Mucosa of stomach (tissue), 1 donor: ENCODE data around the gene GRB7.
"Not testable (repeated sequence)": the region's sequence is repeated elsewhere in the genome, so short reads cannot be mapped to it uniquely, and the experiment has no call there.

Experiments used
- H3K27me3 ChIP-seq: one replicate; pipeline ENCODE4 v1.7.0; 2013; ENCODE audit warnings: mild to moderate bottlenecking, low read length; ENCODE audit not compliant: control insufficient read depth, insufficient read depth
- H3K36me3 ChIP-seq: one replicate; pipeline ENCODE4 v1.7.0; 2013; ENCODE audit warnings: low read length; ENCODE audit not compliant: control insufficient read depth, insufficient read depth
- H3K4me1 ChIP-seq: one replicate; pipeline ENCODE4 v1.7.0; 2013; ENCODE audit warnings: mild to moderate bottlenecking, low read length; ENCODE audit not compliant: control insufficient read depth, insufficient read depth
- H3K4me3 ChIP-seq: one replicate; pipeline ENCODE4 v1.7.0; 2013; ENCODE audit warnings: low read length
- H3K9ac ChIP-seq: one replicate; pipeline ENCODE4 v1.7.0; 2013; ENCODE audit warnings: mild to moderate bottlenecking, low read length, moderate library complexity
- H3K9me3 ChIP-seq: one replicate; pipeline ENCODE4 v1.7.0; 2013; ENCODE audit warnings: mild to moderate bottlenecking, low read length, moderate library complexity; ENCODE audit not compliant: control insufficient read depth
- donor health status: Pancreatic carcinoma.

GRB7 gene

DNA sequence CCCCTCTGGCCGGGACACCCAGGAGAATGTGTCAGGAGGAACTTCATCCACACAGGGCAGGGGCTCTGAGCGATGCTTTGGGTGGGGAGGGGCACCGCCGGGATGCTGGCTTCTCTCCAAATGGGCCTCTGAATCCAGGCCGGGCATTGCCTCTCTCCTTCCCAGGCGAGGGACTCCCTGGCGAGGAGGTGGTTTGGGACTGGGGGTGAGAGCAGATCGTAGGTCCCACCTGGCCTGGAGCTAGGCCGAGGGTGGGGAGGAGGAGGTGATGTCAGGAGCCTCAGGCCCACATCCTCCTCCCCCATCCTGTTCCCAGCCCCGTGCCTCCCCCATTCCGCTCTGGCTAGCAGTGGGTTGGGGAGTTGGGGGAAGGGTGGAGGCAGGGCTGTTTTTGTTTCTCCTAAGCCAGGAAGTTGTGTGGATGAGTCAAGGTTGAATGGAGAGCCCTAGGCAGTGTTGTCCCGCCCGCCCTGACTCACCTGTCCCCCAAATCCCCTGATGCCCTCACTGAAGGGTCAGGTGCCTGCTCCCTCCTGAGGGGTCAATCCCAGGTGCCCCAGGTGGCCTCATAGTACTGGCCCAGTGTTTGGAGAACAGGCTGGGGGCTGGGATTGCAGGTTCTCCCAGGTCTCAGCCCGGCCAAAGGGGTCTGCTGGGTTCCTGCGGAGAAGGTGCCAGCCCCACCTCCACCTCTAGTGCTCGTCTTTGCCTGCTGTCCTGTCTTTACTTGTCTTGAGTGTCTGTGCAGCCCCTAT is 2.8 kb downstream of the GRB7 start:
- H3K36me3 ChIP-seq = no peaks in the 10 kb centered on the region
- H3K4me1 ChIP-seq = peaks cover 32% of the 10 kb centered on the region
- peak overlapping the region; percentile 98 for H3K9ac ChIP-seq
- peak overlapping the region; percentile 62 for H3K4me3 ChIP-seq
- H3K9me3 ChIP-seq = no peaks in the 10 kb centered on the region
- peaks cover 15% of the 10 kb centered on the region for H3K27me3 ChIP-seq

DNA sequence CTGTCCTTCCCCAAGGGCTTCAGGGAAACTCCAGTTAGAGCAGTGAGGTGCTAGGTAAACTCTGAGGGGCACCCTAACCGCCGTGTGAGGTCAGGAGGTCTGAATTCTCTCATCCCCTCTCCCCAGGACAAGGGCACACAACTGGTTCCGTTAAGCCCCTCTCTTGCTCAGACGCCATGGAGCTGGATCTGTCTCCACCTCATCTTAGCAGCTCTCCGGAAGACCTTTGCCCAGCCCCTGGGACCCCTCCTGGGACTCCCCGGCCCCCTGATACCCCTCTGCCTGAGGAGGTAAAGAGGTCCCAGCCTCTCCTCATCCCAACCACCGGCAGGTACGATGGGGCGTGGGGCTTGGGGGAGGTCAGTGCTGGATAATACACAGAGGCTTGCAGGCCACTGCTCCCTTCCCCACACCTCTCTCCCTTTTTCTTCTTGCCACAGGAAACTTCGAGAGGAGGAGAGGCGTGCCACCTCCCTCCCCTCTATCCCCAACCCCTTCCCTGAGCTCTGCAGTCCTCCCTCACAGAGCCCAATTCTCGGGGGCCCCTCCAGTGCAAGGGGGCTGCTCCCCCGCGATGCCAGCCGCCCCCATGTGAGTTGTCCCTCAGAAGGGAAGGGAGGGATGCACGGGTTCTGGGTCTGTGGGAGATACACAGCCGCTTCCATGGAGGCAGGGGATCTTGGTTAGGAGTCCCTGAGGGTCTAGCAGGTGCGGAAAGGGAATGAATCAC is 4.6 kb downstream of the GRB7 start:
- no peaks in the 10 kb centered on the region for H3K36me3 ChIP-seq

DNA sequence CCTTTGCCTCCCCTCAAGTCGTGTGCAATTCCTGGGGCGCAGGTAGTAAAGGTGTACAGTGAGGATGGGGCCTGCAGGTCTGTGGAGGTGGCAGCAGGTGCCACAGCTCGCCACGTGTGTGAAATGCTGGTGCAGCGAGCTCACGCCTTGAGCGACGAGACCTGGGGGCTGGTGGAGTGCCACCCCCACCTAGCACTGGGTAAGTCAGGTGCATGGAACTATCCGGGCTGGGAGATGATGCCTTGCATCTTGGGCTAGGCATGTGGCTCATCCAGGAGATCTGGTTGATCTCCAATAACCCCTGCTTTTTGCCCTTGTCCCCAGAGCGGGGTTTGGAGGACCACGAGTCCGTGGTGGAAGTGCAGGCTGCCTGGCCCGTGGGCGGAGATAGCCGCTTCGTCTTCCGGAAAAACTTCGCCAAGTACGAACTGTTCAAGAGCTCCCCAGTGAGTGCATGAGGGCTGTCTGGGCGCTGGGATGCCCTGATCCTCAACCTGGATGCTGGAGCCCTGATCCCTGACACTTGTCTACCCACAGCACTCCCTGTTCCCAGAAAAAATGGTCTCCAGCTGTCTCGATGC is 5.2 kb downstream of the GRB7 start:
- Histone ChIP-seq H3K36me3 (no peaks in the 10 kb centered on the region), H3K27me3 (peaks cover 15% of the 10 kb centered on the region), H3K9me3 (no peaks in the 10 kb centered on the region), H3K4me1 (peaks cover 13% of the 10 kb centered on the region), H3K9ac (no peak overlapping the region), H3K4me3 (no peak overlapping the region)

More for the DNA sequence above, 4.6 kb downstream of the GRB7 start:
- Histone ChIP-seq H3K4me3 (no peak overlapping the region), H3K27me3 (peaks cover 15% of the 10 kb centered on the region), H3K9ac (no peak overlapping the region), H3K4me1 (peaks cover 16% of the 10 kb centered on the region), H3K9me3 (no peaks in the 10 kb centered on the region)

DNA sequence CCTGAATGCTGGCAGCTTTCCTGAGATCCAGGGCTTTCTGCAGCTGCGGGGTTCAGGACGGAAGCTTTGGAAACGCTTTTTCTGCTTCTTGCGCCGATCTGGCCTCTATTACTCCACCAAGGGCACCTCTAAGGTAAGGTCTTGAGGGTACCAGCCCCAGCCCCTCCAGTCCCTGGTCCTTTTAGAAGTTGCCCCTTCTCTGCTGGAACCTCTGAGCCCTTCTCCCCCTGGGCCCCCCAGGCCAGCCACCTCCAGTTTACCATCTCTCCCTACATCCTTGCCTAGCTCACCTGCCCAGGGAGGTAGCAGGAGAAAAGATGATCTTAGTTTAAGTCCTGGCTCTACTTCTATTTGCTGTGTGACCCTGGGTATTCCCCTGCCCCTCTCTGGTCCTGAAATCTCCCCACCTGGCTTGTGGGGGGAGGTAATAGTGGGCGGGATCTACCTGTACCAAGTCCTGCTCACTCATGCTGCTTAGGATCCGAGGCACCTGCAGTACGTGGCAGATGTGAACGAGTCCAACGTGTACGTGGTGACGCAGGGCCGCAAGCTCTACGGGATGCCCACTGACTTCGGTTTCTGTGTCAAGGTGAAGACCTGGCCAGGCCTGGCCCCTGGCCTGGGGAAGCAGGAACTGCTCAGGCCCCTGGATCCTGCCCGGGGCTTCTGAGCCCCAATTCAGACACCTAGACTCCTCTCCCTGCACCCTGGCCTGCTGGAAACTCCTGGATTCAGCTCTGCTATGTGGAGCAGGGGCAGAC is 6.5 kb downstream of the GRB7 start:
- Histone ChIP-seq H3K4me1 (peaks cover 11% of the 10 kb centered on the region), H3K9me3 (no peaks in the 10 kb centered on the region), H3K27me3 (peaks cover 13% of the 10 kb centered on the region), H3K36me3 (no peaks in the 10 kb centered on the region), H3K4me3 (no peak overlapping the region), H3K9ac (no peak overlapping the region)

DNA sequence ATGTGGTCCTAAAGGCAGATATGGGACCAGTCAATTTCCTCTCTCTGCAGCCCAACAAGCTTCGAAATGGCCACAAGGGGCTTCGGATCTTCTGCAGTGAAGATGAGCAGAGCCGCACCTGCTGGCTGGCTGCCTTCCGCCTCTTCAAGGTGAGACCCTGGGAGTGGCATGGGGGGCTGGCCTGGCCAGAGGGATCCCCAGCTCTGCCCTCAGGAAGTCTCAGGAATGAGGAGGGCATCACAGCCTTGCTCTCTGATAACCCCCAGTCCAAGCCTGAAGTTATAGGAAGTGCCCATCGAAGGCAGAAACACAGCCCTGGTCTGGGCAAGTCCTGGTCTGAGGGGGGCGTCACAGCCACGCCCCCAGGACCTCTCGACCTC is 7.1 kb downstream of the GRB7 start:
- Histone ChIP-seq H3K9ac (no peak overlapping the region), H3K27me3 (peaks cover 8% of the 10 kb centered on the region), H3K4me1 (peaks cover 14% of the 10 kb centered on the region), H3K36me3 (no peaks in the 10 kb centered on the region), H3K9me3 (no peaks in the 10 kb centered on the region), H3K4me3 (no peak overlapping the region)

DNA sequence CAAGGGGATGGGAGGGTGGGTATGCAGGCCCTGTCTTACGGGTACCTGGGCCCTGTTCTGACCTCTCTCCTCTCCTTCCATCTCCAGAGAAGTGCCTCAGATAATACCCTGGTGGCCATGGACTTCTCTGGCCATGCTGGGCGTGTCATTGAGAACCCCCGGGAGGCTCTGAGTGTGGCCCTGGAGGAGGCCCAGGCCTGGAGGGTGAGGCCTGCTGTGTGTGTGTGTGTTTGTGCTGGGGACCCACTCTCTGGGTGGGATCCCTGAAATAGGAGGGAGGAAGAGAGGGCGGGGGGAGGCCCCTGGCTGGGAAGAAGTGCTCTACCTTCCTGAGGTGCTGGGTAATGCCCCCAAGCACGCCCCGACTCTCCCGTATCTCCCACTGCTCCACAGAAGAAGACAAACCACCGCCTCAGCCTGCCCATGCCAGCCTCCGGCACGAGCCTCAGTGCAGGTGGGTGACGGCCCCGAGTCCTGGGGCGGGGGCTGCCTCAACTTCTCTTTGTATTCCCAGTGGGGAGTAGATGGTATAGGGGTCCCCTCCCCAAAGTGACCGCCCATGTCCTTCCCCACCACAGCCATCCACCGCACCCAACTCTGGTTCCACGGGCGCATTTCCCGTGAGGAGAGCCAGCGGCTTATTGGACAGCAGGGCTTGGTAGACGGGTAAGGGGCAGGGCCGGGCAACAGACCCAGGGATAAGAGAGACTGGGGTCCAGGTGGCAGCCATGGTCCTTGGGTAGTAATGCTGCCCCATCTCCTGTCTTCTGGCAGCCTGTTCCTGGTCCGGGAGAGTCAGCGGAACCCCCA is 7.8 kb downstream of the GRB7 start:
- Histone ChIP-seq H3K4me1 (peaks cover 16% of the 10 kb centered on the region), H3K27me3 (peaks cover under 1% of the 10 kb centered on the region), H3K9ac (no peak overlapping the region), H3K9me3 (no peaks in the 10 kb centered on the region), H3K36me3 (no peaks in the 10 kb centered on the region), H3K4me3 (no peak overlapping the region)

DNA sequence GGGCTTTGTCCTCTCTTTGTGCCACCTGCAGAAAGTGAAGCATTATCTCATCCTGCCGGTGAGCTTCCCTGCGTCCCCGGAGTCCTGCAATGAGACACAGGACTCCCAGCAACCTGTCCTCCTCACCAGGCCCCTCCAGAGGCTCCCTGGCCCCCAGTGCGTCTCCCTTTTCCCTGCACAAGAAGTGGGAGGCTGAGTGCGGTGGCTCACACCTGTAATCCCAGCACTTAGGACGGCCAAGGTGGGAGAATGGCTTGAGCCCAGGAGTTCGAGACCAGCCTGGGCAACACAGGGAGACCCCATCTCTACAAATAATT is 8.4 kb downstream of the GRB7 start:
- Histone ChIP-seq H3K27me3 (no peaks in the 10 kb centered on the region), H3K36me3 (no peaks in the 10 kb centered on the region), H3K4me1 (peaks cover 16% of the 10 kb centered on the region), H3K4me3 (no peak overlapping the region), H3K9me3 (no peaks in the 10 kb centered on the region), H3K9ac (no peak overlapping the region)

DNA sequence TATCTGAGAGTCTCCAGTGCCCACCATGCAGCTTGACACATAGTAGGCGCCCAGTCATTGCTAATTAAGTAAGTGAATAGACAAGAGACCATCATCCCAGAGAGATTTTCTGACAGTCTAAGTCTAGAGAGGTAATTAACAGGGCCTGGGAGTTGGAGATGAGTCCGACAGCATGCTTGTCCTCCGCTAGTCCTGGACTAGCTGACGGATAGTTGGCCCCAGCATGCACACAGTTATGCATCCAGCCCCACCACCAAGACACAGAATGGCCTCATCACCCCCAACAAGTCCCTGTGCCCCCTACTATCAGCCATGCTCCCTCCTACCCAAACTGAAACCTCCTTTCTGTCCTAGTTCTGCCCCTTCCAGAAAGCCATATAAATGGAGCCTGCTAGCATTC is 10.0 kb downstream of the GRB7 start:
- peaks cover 16% of the 10 kb centered on the region for H3K4me1 ChIP-seq
- H3K4me3 ChIP-seq = no peak overlapping the region
- H3K9ac ChIP-seq = no peak overlapping the region
- no peaks in the 10 kb centered on the region for H3K9me3 ChIP-seq
- H3K27me3 ChIP-seq = no peaks in the 10 kb centered on the region
- H3K36me3 ChIP-seq = no peaks in the 10 kb centered on the region

DNA sequence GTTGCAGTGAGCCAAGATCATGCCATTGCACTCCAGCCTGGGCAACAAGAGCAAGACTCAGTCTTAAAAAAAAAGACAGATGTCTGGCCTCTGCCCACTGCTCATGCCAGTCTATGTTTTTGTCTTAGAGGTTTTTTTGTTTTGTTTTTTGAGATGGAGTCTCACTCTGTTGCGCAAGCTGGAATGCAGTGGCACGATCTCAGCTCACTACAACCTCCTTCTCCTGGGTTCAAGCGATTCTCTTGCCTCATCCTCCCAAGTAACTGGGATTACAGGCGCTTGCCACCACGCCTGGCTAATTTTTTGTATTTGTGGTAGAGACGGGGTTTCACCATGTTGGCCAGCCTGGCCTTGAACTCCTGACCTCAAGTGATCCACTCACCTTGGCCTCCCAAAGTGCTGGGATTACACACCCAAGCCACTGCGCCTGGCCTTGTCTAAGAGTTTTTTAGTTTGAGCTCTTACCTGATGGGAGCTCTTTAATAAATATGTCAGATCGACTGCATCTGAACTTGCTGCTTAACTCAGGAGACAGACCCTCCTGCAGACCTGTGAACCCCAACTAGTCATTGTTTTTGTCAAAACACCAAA is 10.8 kb downstream of the GRB7 start:
- peaks cover 20% of the 10 kb centered on the region for H3K4me1 ChIP-seq
- not testable (repeated sequence) for H3K9me3 ChIP-seq, H3K4me3 ChIP-seq, H3K36me3 ChIP-seq, H3K27me3 ChIP-seq, H3K9ac ChIP-seq

DNA sequence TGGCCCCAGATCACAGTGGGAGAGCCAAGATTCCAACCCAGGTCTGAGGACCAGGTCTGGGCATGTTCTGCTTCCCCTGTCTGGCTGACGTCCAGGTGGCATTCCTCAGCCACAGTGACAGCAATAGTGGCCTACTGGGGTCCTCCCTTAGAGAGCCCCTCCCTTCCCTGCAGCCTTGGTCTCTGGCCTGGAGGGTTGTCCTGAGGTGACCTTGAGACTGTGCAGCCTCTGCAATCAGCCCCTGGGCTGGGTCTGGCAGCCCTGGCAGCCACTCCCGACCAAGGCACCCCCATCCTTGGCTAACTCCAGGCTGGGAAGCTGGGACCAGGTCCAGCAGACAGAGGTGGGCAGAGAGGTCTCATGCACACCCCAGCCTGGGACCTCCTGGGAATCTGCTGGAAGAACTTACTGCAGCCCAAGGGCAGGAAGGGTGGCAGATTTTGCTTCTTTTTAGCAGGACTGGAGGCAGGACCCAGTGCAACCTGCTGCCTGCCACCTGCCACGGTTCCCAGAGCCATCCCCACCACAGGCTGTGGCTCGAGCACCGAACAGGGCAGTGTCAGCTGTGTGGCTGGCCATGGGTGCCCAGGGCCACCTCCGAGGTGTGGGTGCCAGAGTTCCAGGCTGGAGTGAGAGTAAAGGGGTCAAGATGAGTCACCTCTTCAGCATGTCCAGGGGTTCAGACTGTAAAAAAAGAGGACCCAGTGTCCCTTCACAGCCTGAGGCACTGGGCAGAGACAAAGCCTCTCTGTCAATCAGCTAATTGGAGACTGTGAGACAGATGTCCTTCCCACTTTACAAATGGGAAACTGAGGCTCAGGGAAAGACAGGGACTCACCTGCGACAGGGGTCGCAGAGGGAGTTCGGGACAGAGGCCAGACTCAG is 12.6 kb downstream of the GRB7 start:
- Histone ChIP-seq H3K36me3 (no peaks in the 10 kb centered on the region), H3K9ac (no peak overlapping the region), H3K4me3 (no peak overlapping the region), H3K27me3 (no peaks in the 10 kb centered on the region), H3K4me1 (peaks cover 27% of the 10 kb centered on the region), H3K9me3 (no peaks in the 10 kb centered on the region)
